GM13976 (cell line): Measurements from ENCODE around the gene MFSD2A.
A peak's percentile ranks its signal among the peaks of the same experiment; 100 is the strongest.

Source experiments
- DNase-seq: peaks from one replicate; pipeline ENCODE4 v3.0.0; 2012; ENCODE audit warnings: low spot score
- in situ Hi-C: fragments of 300-500 bp; cut with MboI; formaldehyde crosslinking; loops from one replicate; pipeline ENCODE4 v1.12.0; 2022; ENCODE audit warnings: low sequenced_read_pairs, mixed read lengths, inconsistent platforms; ENCODE audit not compliant: unreplicated experiment
- TF ChIP-seq, protein P1 (sequence below): IDR thresholded peaks from 2 replicates; pipeline ENCODE4 v1.5.1; 2012; ENCODE audit warnings: borderline replicate concordance, mild to moderate bottlenecking; ENCODE audit not compliant: insufficient read depth; ENCODE audit errors: extremely low read depth, missing control alignments, control extremely low read depth

The MFSD2A gene

DNA sequence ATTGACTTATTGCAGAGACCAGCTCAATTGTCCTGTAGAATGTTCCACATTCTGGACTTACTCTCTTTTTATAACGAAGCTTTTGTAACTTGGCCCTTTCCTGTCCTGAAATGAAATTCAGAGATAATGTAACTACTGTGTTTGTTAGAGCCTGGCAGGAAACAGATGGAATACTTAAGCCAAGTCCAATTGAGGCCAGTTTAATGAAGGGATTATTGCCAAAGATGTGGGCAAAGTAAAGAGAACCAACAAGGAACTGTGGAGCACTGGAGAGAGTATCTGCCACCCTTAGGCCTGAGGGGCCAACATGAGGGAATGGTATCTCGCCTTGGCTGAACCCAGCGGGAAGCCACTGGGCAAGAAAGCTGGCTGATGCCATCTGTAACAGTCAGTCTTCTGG, 32.9 kb downstream of the MFSD2A start:
- DNase-seq: no peak
- TF ChIP-seq, protein P1, sequence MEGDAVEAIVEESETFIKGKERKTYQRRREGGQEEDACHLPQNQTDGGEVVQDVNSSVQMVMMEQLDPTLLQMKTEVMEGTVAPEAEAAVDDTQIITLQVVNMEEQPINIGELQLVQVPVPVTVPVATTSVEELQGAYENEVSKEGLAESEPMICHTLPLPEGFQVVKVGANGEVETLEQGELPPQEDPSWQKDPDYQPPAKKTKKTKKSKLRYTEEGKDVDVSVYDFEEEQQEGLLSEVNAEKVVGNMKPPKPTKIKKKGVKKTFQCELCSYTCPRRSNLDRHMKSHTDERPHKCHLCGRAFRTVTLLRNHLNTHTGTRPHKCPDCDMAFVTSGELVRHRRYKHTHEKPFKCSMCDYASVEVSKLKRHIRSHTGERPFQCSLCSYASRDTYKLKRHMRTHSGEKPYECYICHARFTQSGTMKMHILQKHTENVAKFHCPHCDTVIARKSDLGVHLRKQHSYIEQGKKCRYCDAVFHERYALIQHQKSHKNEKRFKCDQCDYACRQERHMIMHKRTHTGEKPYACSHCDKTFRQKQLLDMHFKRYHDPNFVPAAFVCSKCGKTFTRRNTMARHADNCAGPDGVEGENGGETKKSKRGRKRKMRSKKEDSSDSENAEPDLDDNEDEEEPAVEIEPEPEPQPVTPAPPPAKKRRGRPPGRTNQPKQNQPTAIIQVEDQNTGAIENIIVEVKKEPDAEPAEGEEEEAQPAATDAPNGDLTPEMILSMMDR: no peak
- in situ Hi-C loops: no loop called here

- in situ Hi-C loops: no loop called here
- DNase-seq: no peak
- TF ChIP-seq, protein P1: no peak
Observed at GRCh38 chr1:39988618-39989343, 33.8 kb downstream of the MFSD2A start.

DNA sequence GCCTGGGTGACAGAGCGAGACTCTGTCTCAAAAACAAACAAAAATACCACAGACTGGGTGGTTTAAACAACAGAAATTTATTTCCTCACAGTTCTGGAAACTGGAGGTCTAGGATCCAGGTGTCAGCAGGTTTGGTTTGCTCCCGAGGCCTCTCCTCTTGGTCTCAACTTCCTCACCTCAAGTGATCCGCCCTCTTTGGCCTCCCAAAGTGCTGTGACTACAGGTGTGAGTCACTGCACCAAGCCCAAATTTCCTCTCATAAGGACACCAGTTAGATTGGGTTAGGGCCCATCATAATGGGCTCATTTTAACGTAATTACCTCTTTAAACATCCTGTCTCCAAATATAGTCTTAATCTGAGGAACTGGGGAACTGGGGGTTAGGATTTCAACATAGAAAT, 35.5 kb downstream of the MFSD2A start:
- in situ Hi-C loops: no loop called here
- TF ChIP-seq, protein P1: no peak
- DNase-seq: no peak

- TF ChIP-seq, protein P1: no peak
- in situ Hi-C loops: no loop called here
- DNase-seq: no peak
Observed at GRCh38 chr1:39992234-39992633, 37.3 kb downstream of the MFSD2A start.

GRCh38 chr1:39992888-39993287, 37.9 kb downstream of the MFSD2A start:
- in situ Hi-C loops: no loop called here
- no peak for DNase-seq
- TF ChIP-seq, protein P1: no peak

- TF ChIP-seq, protein P1: no peak
- in situ Hi-C loops: no loop called here
- peak; percentile 71 for DNase-seq
Observed at GRCh38 chr1:39995973-39996393, 41.0 kb downstream of the MFSD2A start.

DNA sequence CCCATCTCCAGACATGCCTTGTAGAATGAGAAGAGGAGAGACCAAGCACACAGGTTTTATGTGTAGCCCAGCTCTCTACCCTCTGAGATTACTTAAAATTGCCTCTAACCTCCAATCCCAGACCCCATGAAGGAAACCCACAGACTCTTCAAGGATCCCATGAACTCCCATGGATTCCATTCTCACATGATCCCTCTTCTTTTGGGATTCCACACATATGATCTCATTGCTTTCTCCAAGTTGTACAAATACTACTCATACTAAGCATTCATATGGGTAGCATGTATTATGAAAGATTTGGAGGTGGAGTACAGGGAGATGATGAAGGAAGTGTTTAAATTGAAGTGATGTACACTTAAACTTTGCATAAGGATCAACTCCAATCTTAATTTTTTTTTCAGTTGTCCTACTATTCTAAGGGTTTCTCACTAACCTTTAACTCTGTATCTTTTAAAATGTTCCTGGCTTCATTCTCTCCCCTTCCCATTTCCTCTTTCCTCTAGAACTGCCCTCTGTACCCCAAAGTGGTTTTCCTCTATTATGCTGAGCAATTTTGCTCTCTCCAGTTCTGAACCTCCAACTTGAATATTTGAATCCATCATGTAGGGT, 41.6 kb downstream of the MFSD2A start:
- TF ChIP-seq, protein P1: no peak
- in situ Hi-C loops: no loop called here
- no peak for DNase-seq
